Colonic mucosa (tissue), 4 donors: Measurements from ENCODE around the gene MTMR12. TPM values are rescaled to one million over a fixed set of nuclear protein-coding genes. Genes with fewer than 3 reads are reported as not detected.
"Not testable (repeated sequence)": the region's sequence is repeated elsewhere in the genome, so short reads cannot be mapped to it uniquely, and the experiment has no call there.

Source experiments
- DNase-seq: peaks from one replicate; pipeline ENCODE4 v3.0.0-alpha.2; 2020
- H3K27ac ChIP-seq: fragments of 200-600 bp; one replicate; pipeline ENCODE4 v1.8.0; 2021
- H3K27me3 ChIP-seq: fragments of 200-600 bp; one replicate; pipeline ENCODE4 v1.8.0; 2021
- H3K36me3 ChIP-seq: fragments of 200-600 bp; one replicate; pipeline ENCODE4 v1.8.0; 2021
- H3K4me1 ChIP-seq: fragments of 200-600 bp; one replicate; pipeline ENCODE4 v1.8.0; 2021; ENCODE audit warnings: mild to moderate bottlenecking
- H3K4me3 ChIP-seq: fragments of 200-600 bp; one replicate; pipeline ENCODE4 v1.8.0; 2021
- H3K9ac ChIP-seq, 2 donors: one replicate each; pipeline ENCODE4 v1.7.0; 2013; ENCODE audit warnings: control low read depth in 2 of 2, low read depth in 2 of 2, low read length in 2 of 2
- H3K9me3 ChIP-seq: fragments of 200-600 bp; one replicate; pipeline ENCODE4 v1.8.0; 2021
- CTCF ChIP-seq: fragments of 200-600 bp; IDR thresholded peaks from one replicate; pipeline ENCODE4 v1.8.0; 2022; ENCODE audit warnings: antibody characterized with exemption, mild to moderate bottlenecking
- intact Hi-C: fragments of 100-400 bp; cut with DNase I; formaldehyde crosslinking; loops from one replicate; pipeline ENCODE4 v1.14.1; 2022
- total RNA-seq, 2 donors: library from RNA; stranded (reverse); fragmentation: NEBNext Ultra II Directional in 1 of 2; extraction: Animal tissue kit (Norgen Biotek cat#: 25700) in 1 of 2; gene quantifications; one replicate each; pipeline ENCODE4 v1.2.1, GENCODE V29; 2021
- donor health status: healthy.
- donor health status: DM: no; HTN: no; CAD: no.
- donor health status: DM: no; HTN: no; CAD: no.

The MTMR12 gene
- total RNA-seq, 2 donors from 2014 or later: 23.2 to 23.8 TPM

GRCh38 chr5:32285510-32286138 lies 27.1 kb downstream of the MTMR12 start:
- DNase-seq: no peak
- Histone ChIP-seq H3K27me3 (no peaks in the 10 kb centered on the region), H3K36me3 (no peaks in the 10 kb centered on the region), H3K27ac (no peak overlapping the region), H3K9ac (no peak overlapping the region), H3K4me1 (no peaks in the 10 kb centered on the region), H3K4me3 (no peak overlapping the region), H3K9me3 (no peaks in the 10 kb centered on the region)
- no peak for TF ChIP-seq CTCF
- intact Hi-C loops: no loop called here

DNA sequence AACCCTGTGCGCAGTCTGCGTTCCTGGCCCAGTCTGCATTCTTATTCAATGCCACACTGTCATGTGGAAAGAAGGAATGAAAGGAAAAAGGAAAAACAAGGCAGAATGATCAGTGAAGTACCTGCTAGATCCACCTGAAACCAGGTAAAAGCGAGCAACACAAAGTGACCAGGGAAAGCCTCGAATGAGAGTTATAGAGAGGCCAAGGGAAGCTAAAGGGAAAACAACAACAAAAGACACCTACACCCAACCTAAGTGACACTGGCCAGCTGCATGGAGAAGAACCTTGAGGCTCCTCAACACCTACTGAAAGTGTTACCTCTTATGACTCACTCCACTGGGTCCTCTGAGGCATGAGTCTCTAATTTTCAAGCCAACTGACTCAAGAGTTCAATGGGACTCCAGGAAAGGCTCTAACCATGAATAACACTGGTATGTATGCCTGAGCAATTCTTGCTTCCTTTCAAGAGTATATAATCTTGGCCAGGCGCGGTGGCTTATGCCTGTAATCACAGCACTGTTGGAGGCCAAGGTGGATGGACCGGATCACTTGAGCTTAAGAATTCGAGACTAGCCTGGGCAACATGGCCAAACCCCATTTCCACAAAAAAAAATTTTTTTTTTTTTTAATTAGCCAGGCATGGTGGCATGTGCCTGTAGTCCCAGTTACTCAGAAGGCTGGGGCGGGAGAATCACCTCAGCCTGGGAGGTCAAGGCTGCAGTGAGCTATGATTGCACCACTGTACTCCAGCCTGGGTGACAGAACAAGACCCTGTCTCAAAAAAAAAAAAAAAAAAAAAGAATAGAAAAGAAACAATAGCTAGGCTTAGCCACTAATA lies 29.0 kb downstream of the MTMR12 start:
- intact Hi-C loops: no loop called here
- no peak overlapping the region for H3K27ac ChIP-seq
- H3K9ac ChIP-seq: no peak overlapping the region
- no peak overlapping the region for H3K4me3 ChIP-seq
- TF ChIP-seq CTCF: no peak
- no peaks in the 10 kb centered on the region for H3K9me3 ChIP-seq
- H3K36me3 ChIP-seq: no peaks in the 10 kb centered on the region
- no peaks in the 10 kb centered on the region for H3K4me1 ChIP-seq
- H3K27me3 ChIP-seq: no peaks in the 10 kb centered on the region
- DNase-seq: no peak

GRCh38 chr5:32283061-32283460 lies 29.7 kb downstream of the MTMR12 start:
- Histone ChIP-seq H3K9ac (no peak overlapping the region), H3K27me3 (no peaks in the 10 kb centered on the region), H3K9me3 (no peaks in the 10 kb centered on the region), H3K27ac (no peak overlapping the region), H3K4me3 (no peak overlapping the region), H3K36me3 (no peaks in the 10 kb centered on the region), H3K4me1 (no peaks in the 10 kb centered on the region)
- no peak for DNase-seq
- no peak for TF ChIP-seq CTCF
- intact Hi-C loops: no loop called here

DNA sequence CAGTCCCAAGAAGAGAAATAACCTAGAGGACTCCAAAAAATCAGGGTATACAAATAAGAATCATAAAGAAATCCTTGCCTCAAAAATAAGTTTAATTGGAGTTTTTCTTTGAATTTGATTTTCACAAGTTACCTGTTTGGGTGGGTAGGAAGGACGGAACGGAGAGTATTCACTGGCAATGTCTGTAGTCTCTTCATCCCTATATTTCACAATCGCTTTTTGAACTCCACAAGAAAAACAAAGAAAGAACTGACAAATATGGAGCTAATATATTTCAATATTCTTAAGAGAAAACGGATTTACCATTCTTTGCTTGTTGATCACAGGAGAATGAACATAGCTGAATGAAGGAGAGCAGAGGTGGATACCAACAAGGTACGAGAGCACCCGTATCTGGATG lies 30.1 kb downstream of the MTMR12 start:
- Histone ChIP-seq H3K9ac (no peak overlapping the region), H3K27me3 (no peaks in the 10 kb centered on the region), H3K36me3 (no peaks in the 10 kb centered on the region), H3K4me1 (no peaks in the 10 kb centered on the region), H3K27ac (no peak overlapping the region), H3K4me3 (no peak overlapping the region), H3K9me3 (no peaks in the 10 kb centered on the region)
- intact Hi-C loops: no loop called here
- DNase-seq: no peak
- TF ChIP-seq CTCF: no peak

- H3K4me1 ChIP-seq, intact Hi-C loops, H3K36me3 ChIP-seq, H3K9ac ChIP-seq, H3K27me3 ChIP-seq, H3K9me3 ChIP-seq, H3K4me3 ChIP-seq, H3K27ac ChIP-seq, DNase-seq: not testable (repeated sequence)
Observed at GRCh38 chr5:32281378-32282133, 31.2 kb downstream of the MTMR12 start.
